Glomerular endothelial cell (primary cell): Measurements from ENCODE around the gene TMEM229B. TPM values are rescaled to one million over a fixed set of nuclear protein-coding genes. Genes with fewer than 3 reads are reported as not detected.

ENCODE experiments used
- DNase-seq: peaks from one replicate; pipeline ENCODE4 v3.0.0-alpha.2; 2011; ENCODE audit warnings: low read depth, low spot score; ENCODE audit errors: extremely low read depth
- total RNA-seq: library from RNA; depleted of rRNA; stranded (reverse); fragments of >200 nt; gene quantifications from 2 replicates; pipeline ENCODE4 v1.2.3, GENCODE V29; 2015

The TMEM229B gene
- total RNA-seq, 1 donor from 2014 or later, result 1.6 TPM

- no peak for DNase-seq
Observed at GRCh38 chr14:67515386-67516079, 27.0 kb upstream of the TMEM229B start.

GRCh38 chr14:67514650-67515385 lies 26.3 kb upstream of the TMEM229B start:
- no peak for DNase-seq

- DNase-seq, result no peak
Observed at GRCh38 chr14:67514203-67514607, 25.7 kb upstream of the TMEM229B start.

- DNase-seq, result no peak
Observed at GRCh38 chr14:67513631-67514108, 25.1 kb upstream of the TMEM229B start.

- no peak for DNase-seq
Observed at GRCh38 chr14:67512463-67513310, 24.2 kb upstream of the TMEM229B start.

DNA sequence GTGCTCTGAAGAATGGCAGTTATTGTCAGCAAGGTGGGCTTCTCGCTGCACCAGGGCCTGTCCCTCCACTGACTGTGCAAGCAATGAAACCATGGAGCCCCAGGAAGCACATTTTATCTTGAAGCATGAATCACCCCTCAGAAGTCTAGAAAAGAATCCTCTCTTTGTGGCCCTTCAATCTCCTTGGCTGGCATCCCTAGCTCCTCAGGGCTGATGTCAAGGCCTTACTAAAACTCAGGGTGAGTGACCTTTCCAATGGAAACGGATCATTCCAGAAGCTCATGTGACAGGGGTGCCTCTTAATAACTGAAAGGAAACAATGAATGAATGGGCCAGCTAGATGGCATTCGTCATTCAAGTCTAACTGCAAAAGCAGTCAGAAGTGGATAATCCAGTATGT lies 22.3 kb upstream of the TMEM229B start:
- no peak for DNase-seq

DNA sequence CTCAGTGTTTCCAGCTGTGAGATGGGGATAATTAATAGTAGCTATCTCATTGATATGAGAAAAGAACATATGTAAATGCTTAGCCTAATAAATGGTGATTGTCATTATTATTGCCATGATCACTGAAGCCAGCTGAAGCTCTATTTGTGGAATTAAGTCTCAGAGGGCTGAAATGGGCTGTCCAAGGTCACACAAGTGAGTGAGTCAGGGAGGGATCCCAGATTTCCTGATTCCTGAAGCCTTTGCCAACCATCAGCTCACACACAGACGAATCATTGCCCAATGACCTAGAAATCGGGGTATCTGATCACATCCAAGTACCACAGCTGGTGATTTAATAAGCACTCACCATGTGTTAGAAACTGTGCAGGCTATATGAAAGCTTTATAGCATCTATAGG lies 21.6 kb upstream of the TMEM229B start:
- DNase-seq, result no peak

GRCh38 chr14:67508956-67509355 lies 20.4 kb upstream of the TMEM229B start:
- DNase-seq, result no peak

- DNase-seq, result no peak
Observed at GRCh38 chr14:67505254-67505653, 16.7 kb upstream of the TMEM229B start.

DNA sequence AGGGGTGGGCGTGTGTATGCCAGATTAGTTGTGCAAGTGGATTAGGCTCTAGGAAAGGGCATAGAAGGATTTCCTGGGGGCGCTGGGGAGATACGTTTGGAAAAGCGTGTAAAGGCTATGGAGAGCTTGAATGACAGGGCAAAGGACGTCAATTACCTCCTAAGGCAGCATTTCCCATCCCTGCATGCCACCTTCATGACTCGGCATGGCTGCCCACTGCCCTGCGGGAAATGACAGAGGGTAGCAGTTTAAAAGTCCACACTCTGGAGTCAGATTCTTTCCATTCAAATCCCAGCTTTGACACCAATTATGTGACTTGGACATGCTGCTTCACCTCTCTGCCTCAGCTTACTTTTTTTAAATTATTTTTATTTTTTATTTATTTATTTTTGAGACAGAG lies 14.8 kb upstream of the TMEM229B start:
- DNase-seq, result no peak

GRCh38 chr14:67502867-67503266 lies 14.3 kb upstream of the TMEM229B start:
- no peak for DNase-seq

DNA sequence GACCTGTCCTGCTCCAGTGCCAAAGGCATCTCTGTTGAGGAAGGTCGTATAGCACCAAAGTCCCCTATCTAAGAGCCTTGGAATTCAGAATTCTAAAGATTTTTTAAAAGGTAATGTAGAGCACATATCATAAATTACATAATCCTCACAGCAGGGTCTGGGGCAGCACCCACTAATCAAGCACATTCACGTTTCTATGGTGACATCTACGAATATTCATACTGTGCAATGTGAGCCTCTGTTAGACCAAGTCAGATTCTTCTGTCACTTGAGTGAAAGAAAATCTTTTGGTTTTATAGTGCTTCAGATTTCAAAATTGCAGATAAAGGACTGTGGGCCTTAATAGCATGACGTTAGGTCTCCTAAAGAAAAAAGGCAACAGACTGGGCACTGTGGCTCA lies 13.1 kb upstream of the TMEM229B start:
- no peak for DNase-seq

- DNase-seq, result no peak
Observed at GRCh38 chr14:67500981-67501380, 12.5 kb upstream of the TMEM229B start.

- no peak for DNase-seq
Observed at GRCh38 chr14:67497716-67498115, 9.2 kb upstream of the TMEM229B start.

GRCh38 chr14:67497216-67497615 lies 8.7 kb upstream of the TMEM229B start:
- no peak for DNase-seq

- no peak for DNase-seq
Observed at GRCh38 chr14:67495827-67496226, 7.3 kb upstream of the TMEM229B start.

GRCh38 chr14:67493092-67493717 lies 4.7 kb upstream of the TMEM229B start:
- DNase-seq, result no peak

DNA sequence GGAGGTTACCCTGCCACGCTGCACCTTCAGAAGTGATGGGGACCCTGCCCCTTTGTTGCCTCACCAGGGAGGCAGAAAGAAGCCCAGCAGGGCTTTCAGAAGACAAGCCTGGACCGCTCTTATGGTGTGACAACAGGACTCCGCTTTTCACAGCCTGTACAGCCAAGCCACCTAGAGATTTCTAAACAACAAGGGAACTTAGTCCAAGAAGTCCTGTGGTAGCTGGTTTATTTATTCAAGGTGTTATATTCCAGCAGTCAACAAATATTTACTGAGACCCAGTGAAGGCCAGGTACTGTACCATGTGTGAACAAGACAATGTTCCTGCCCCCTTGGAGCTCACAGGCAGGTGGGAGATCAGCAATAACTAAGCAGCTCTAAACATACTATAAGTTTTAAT lies 4.0 kb upstream of the TMEM229B start:
- no peak for DNase-seq

DNA sequence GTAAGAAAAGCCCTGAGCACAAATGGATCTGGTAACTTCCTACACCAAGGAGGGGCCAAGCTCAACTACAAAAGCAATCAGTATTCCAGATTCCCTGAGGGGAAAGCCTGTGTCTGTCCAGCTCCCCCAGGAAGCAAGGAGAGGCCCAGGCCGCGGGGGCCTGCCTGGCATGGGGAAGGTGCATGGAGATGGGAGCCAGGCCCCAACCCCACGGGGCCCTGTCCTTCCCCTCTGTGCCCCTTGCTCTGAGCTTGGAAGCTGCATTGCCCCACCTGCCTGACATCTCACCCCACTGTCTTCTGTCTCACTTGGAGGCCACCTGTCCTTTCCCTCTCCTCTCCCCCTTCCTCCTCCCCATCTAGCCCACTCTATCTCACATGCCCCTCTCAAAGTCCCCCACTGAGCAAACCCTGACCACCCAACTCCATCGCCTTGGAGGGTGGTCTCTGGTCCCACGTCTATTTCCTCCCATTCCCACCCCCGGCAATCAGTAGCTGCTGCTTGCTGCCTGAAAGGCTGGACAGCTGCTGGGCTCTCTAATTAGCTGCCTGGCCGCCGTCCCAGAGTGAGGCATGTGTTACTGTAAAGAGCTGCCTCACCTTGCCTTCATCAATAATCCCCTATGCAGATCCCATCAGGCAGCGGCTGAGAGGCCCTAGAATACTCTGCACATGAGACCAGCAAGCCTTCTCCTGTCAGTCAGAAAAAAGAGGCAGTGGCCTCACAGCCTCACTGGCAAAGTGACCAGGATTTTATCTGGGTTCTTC lies 3.4 kb upstream of the TMEM229B start:
- no peak for DNase-seq

DNA sequence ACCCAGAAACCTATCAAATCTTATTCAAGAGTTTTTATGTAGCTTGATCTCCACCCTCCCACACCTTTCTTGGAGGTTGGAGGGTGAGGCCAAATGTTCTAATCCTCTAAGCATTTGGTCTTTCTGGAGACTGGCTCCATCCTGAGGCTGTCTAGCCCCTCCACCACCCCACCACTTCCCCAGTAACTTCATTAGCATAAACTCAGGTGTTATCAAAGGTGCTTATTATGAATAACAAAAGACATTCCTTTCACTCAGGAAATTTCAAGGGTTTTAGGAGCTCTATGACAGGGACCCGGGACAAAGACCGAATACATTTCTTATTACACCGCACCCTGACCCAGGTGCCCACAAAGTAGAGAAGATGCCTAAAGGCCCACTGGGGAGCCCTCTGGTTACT lies 2.8 kb upstream of the TMEM229B start:
- DNase-seq, result no peak
